ENCODE data around the gene CYBA. TPM values are rescaled to one million over a fixed set of nuclear protein-coding genes. Genes with fewer than 3 reads are reported as not detected.

Gene CYBA
- total and polyA plus RNA-seq, 2 of the 13 experiments (the other 11 are each of a cell fraction or from before 2014, with no cell fraction given): 196 to 250 TPM

DNA sequence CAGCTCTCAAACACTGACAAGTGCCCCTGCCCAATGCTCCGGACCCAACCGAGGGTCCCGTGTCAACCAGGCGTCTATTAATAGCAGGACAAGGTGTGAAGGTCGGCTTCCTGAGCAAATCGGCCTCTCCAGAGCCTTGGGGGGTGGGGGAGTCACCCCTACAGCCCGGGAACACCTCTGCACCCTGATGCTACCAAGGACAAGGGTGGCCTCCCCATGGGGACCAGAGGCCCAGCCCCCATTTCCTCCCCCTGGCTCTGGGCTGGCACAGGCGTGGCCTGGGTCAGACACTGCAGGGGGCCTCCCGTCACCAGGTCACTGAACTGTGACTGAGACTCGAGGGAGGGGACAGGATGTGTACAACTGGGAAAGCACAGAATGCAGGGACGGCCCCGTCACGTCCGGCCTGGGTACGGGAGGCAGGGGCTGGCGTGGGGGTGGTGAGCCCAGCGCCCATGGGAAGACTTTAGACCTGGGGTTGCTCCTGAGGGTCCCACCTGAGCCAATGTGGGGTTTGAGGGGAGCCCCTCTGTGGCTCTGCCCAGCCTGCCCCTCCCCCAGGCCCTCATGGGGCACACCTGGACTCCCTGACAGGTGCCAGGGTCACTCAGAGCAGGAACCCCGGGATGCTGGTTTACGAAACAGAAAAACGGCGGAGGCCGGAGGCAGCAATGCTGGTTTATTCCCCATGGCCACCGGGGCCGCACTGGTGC is 579 bp upstream of the CYBA start (continued):
- peak; percentile 61 for TF ChIP-seq SIX4 (CRISPR knock-in tag; IDR thresholded peaks at IDR 0.05)
- TF ChIP-seq HDAC2 (CRISPR knock-in tag; IDR thresholded peaks at IDR 0.05): peak; percentile 89
- TF ChIP-seq ZNF776 (CRISPR knock-in tag; IDR thresholded peaks at IDR 0.05): peak; percentile 85; the same call in 1 of the 2 replicates
- TF ChIP-seq, protein P1, sequence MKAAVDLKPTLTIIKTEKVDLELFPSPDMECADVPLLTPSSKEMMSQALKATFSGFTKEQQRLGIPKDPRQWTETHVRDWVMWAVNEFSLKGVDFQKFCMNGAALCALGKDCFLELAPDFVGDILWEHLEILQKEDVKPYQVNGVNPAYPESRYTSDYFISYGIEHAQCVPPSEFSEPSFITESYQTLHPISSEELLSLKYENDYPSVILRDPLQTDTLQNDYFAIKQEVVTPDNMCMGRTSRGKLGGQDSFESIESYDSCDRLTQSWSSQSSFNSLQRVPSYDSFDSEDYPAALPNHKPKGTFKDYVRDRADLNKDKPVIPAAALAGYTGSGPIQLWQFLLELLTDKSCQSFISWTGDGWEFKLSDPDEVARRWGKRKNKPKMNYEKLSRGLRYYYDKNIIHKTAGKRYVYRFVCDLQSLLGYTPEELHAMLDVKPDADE (CRISPR knock-in tag; IDR thresholded peaks at IDR 0.05): no peak
- TF ChIP-seq POGZ (CRISPR knock-in tag; IDR thresholded peaks at IDR 0.05): peak; percentile 66
- peak; percentile 51; the same call in 1 of the 2 replicates for TF ChIP-seq HOMEZ (CRISPR knock-in tag; IDR thresholded peaks at IDR 0.05; ENCODE audit: low read depth)
- peak; percentile 91 for TF ChIP-seq RBM39 (IDR thresholded peaks at IDR 0.05; ENCODE audit: low read depth, low read length, poor library complexity, severe bottlenecking)
- peak; percentile 58; the same call in 1 of the 2 replicates for TF ChIP-seq NFYC (CRISPR knock-in tag; IDR thresholded peaks at IDR 0.05)
- peak; percentile 78; the same call in 1 of the 2 replicates for TF ChIP-seq ZBTB46 (CRISPR knock-in tag; IDR thresholded peaks at IDR 0.05; ENCODE audit: borderline replicate concordance)
- peak; percentile 96 for TF ChIP-seq PHF21A (CRISPR knock-in tag; IDR thresholded peaks at IDR 0.05)
- TF ChIP-seq RCOR2 (CRISPR knock-in tag; IDR thresholded peaks at IDR 0.05): peak; percentile 76
- TF ChIP-seq TBX3 (IDR thresholded peaks at IDR 0.05; ENCODE audit: borderline replicate concordance): peak; percentile 72; the same call in 1 of the 2 replicates
- peak; percentile 87; the same call in 1 of the 2 replicates for TF ChIP-seq ZNF350 (CRISPR knock-in tag; IDR thresholded peaks at IDR 0.05; ENCODE audit: borderline replicate concordance, low read depth)
- TF ChIP-seq, protein P2, sequence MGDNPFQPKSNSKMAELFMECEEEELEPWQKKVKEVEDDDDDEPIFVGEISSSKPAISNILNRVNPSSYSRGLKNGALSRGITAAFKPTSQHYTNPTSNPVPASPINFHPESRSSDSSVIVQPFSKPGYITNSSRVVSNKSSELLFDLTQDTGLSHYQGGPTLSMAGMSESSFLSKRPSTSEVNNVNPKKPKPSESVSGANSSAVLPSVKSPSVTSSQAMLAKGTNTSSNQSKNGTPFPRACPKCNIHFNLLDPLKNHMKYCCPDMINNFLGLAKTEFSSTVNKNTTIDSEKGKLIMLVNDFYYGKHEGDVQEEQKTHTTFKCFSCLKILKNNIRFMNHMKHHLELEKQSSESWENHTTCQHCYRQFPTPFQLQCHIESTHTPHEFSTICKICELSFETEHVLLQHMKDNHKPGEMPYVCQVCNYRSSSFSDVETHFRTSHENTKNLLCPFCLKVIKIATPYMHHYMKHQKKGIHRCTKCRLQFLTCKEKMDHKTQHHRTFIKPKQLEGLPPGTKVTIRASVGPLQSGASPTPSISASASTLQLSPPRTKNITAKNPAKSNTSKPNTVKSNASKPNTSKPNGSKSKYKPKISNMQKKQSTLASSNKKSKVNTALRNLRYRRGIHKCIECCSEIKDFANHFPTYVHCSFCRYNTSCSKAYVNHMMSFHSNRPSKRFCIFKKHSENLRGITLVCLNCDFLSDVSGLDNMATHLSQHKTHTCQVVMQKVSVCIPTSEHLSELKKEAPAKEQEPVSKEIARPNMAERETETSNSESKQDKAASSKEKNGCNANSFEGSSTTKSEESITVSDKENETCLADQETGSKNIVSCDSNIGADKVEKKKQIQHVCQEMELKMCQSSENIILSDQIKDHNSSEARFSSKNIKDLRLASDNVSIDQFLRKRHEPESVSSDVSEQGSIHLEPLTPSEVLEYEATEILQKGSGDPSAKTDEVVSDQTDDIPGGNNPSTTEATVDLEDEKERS (CRISPR knock-in tag; IDR thresholded peaks at IDR 0.05): peak; percentile 75
- TF ChIP-seq ZNF761 (CRISPR knock-in tag; conservative IDR thresholded peaks at IDR 0.05): no peak
- TF ChIP-seq KAT2B (IDR thresholded peaks at IDR 0.05; ENCODE audit: borderline replicate concordance, low read depth, low read length): no peak
- peak; percentile 68 for TF ChIP-seq SKI (IDR thresholded peaks at IDR 0.05; ENCODE audit: partially characterized antibody)
- TF ChIP-seq, protein P3, sequence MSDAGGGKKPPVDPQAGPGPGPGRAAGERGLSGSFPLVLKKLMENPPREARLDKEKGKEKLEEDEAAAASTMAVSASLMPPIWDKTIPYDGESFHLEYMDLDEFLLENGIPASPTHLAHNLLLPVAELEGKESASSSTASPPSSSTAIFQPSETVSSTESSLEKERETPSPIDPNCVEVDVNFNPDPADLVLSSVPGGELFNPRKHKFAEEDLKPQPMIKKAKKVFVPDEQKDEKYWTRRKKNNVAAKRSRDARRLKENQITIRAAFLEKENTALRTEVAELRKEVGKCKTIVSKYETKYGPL (CRISPR knock-in tag; IDR thresholded peaks at IDR 0.05): no peak
- no peak for TF ChIP-seq ZNF251 (CRISPR knock-in tag; IDR thresholded peaks at IDR 0.05)
- no peak for TF ChIP-seq HDAC6 (IDR thresholded peaks at IDR 0.05; ENCODE audit: low read depth, low read length)
- TF ChIP-seq NFKBIZ (CRISPR knock-in tag; IDR thresholded peaks at IDR 0.05): peak; percentile 83; the same call in 1 of the 2 replicates
